Stimulated activated CD8-positive, alpha-beta memory T cell treated with anti-CD3 and anti-CD28 coated beads, Interleukin-15, amount 100 ng/mL, for 4 hours (primary cell): Measurements from ENCODE around the gene TCTN1.
"Not testable (repeated sequence)": the region's sequence is repeated elsewhere in the genome, so short reads cannot be mapped to it uniquely, and the experiment has no call there.

Experiments used
- DNase-seq, 2 donors: peaks; one replicate each; pipeline ENCODE4 v3.0.0-alpha.2; 2020; ENCODE audit warnings: low read depth in 2 of 2

TCTN1 gene

DNA sequence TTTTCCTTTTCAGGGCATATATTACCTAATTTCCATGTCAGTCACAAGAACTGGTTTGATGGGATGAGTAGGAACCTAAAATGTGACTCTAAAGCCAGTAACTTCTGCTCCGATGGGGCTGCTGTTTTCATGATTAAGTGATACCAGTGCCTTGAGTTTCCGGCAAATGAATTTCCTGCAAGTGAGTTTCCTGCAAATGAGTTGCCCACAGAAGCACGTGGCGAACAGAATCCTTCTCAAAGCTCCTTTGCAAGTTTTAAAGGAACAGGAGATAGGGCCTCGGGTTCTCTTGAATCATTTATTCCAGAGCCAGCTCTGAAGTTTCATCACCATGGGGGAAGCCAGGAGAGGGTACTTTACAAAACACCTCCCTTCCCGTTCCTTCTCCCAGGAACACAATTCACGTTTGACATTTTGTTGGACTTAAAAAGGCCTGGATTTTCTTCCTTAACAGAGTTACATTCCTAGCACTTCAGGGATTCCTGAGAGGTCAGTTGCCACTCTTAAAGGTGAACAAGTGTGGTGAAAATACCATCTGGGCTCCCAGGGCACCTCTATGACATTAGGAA lies 28.6 kb upstream of the TCTN1 start:
- DNase-seq = no peak

DNA sequence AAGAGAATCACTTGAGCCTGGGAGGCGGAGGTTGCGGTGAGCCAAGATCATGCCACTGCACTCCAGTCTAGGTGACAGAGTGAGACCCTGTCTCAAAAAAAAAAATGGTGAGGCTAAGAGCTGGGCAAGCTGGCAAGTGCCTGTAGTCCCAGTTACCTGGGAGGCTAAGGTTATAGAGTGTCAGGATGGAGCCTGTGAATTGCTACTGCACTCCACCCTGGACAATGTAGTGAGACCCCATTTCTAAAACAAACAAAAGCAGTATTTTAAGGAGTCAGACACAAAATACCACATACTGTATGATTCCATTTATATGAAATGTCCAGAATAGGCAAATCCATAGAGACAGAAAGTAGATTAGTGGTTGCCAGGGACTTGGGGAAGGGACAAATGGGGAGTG lies 26.8 kb upstream of the TCTN1 start:
- DNase-seq = not testable (repeated sequence)

DNA sequence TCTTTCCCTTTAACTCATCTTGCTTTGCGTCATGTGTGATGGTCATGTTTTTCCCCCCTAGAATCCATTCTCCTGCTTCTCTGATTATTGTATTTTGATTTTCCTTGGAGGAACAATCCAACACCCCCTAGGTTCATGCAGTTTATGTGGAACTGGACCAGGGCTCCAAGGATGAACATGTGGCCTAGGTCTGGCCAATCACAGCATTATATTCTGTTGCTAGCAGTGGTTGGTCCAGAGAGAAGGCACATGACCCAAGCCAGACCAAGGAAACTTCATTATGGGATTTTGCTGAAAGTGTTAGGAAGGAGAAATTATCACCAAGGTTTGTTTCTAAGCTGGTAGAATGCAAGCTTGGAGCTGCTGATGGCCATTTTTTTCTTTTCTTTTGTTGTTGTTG lies 23.9 kb upstream of the TCTN1 start:
- DNase-seq = no peak

DNA sequence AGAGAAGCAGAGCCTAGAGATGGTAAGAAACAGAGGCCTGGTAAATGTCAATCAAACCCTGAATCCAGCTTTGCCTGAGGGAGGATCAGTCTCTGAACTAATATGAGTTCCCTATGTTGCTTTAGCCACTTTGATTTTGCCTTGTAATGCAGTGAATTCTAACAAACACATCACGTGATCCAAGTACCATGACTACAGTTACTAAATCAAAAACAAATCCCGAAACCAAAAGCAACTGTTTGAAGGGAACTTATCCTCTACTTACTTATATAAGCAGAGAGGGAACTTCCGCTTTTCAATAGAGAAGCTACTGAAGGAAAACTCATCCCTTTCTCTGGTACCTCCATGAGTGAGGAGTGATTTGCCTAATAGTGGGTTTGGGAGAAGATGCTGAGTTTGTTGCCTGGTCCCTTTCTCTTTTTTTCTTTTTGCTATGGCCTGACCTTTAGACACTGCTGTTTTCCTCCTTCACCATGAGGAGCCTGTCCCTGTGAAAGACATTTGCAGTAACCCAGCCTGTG lies 23.1 kb upstream of the TCTN1 start:
- DNase-seq = no peak

DNA sequence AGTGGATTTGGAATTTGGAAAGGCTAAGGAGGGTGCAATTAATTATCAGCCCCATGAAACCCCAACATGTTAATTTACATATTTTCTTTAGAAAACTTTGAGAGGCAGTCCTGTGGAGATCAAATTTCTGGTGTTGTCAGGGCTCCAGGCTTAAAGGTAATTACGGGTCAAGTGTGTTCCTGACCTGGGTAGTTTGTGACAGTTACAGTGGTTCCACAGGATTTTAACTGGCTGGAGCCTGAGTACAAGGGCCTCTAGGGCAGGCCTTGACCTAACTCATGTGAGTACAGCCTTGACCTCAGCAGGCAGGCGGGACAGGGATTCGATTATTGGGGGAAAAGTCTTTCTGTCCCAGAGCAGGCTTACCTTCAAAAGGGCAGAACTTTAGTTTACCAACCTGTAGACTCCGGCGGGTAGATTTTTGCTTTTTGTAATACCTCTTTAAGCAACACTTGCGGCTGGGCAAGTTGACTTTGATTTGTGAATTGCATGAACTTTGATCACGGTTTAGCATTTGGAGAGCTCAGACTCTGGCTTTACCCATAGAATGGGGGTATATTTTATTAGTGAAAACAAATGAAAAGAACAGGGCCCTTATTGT lies 22.4 kb upstream of the TCTN1 start:
- no peak for DNase-seq

DNA sequence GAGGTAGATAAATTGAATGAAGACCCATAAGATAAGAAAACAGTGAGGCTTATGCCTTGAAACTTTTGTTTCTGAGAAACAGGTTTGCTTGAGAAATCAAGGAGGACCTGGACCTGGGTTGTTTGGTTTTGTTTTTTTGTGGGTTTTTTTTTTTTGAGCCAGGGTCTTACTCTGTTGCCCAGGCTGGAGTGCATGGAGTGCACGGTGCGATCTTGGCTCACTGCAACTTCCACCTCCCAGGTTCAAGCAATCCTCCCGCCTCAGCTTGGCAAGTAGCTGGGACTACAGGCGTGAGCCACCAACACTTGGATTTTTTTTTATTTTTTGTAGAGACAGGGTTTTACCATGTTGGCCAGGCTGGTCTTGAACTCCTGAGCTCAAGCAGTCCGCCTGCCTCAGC lies 21.9 kb upstream of the TCTN1 start:
- no peak for DNase-seq

DNA sequence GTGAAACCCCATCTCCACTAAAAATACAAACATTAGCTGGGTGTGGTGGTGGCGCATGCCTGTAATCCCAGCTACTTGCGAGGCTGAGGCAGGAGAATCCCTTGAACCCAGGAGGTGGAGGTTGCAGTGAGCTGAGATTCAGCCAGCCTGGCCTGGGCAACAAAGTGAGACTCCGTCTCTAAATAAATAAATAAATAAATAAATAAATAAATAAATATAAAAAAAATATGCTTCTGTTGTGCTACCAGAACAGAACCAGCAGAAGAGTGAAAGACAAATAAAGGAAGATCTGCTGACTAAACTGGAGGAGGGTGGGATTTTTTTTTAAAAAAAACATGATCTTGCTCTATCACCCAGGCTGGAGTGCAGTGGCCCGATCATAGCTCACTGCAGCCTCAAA lies 21.0 kb upstream of the TCTN1 start:
- not testable (repeated sequence) for DNase-seq

DNA sequence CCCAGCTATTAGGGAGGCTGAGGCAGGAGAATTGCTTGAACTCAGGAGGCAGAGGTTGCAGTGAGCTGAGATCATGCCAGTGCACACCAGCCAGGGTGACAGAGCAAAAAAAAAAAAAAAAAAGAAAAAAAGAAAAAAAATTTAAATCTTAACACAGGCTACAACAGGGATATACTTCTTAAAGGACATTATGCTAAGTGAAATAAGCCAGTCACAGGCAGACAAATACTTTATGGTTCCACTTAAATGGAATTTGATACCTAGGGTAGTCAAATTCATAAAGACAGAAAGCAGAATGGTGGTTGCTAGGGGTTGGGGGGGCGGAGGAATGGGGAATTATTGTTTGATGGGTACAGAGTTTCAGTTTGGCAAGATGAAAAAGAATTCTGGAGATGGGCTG lies 16.0 kb upstream of the TCTN1 start:
- DNase-seq = no peak

DNA sequence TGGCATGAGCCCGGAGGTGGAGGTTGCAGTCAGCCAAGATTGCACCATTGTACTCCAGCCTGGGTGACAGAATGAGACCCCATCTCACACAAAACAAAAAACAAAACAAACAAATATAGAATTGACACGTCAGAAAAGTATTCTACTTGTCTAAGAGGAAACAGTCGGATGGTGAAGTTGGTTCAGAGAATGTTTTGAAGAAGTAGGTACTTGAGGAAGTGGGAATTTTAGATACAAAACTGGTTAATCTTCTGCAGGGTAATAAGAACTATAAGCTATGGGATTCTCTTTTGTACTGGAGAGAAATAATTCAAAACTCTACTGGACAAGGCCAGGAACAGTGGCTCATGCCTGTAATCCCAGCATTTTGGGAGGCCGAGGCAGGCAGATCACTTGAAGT lies 14.6 kb upstream of the TCTN1 start:
- DNase-seq = no peak

DNA sequence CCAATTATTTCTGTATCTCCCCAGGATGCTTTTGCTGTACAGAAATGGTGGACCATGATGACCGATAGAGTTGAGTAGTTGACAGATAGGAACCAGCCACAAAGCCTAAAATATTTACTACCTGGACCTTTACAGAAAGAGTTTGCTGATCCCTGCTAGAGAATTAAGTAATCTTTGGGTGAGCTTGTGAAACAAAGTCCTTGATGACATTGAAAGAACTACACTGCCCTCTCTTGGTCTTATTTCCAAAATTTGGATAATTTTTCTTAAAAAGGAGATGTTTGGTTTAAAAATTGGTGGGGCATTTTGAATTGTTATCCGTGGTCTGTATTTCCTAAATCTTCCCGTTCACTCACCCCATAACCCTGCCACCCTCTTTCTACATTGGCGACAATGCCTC lies 13.7 kb upstream of the TCTN1 start:
- DNase-seq = no peak

DNA sequence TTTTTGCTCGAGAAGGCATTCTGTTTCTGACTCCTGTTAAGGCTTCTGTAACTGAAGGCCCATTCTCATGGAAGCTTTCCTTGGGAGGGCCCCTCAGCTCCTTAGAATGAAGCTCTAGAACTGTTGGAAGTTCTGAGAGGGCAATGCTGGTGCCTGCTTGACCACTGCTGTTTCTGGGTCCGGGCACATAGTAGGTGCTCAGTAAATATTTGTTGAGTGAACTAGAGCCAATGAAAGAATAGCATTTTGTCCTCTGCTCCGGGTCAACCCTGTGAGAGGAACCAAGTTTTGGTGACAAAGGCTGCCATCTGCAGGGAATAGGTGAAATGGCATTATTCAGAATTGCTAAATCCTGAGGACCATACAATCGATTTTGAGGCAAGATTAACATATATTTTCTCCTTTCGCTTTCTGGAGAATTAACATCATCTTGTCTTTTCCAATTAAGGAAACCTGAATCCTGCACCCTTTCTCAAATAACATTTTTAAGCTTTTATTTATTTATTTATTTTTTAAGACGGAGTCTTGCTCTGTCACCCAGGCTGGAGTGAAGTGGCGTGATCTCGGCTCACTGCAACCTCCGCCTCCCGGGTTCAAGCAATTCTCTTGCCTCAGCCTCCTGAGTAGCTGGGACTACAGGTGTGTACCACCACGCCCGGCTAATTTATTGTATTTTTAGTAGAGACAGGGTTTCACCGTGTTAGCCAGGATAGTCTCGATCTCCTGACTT lies 11.7 kb upstream of the TCTN1 start:
- DNase-seq = not testable (repeated sequence)

DNA sequence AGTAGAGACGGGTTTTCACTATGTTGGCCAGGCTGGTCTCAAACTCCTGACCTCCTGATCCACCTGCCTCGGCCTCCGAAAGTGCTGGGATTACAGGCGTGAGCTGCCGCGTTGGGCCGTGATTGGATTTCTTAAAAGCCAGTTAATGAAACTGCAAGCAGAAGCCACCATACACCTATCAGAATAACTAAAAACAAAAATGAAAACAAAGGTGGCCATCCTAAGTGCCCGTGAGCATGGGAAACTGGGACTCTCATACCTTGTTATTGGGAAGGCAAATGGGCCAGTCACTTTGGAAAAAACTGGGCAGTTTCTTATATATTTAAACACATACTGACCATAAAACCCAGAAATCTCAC lies 7.7 kb upstream of the TCTN1 start:
- DNase-seq = no peak

DNA sequence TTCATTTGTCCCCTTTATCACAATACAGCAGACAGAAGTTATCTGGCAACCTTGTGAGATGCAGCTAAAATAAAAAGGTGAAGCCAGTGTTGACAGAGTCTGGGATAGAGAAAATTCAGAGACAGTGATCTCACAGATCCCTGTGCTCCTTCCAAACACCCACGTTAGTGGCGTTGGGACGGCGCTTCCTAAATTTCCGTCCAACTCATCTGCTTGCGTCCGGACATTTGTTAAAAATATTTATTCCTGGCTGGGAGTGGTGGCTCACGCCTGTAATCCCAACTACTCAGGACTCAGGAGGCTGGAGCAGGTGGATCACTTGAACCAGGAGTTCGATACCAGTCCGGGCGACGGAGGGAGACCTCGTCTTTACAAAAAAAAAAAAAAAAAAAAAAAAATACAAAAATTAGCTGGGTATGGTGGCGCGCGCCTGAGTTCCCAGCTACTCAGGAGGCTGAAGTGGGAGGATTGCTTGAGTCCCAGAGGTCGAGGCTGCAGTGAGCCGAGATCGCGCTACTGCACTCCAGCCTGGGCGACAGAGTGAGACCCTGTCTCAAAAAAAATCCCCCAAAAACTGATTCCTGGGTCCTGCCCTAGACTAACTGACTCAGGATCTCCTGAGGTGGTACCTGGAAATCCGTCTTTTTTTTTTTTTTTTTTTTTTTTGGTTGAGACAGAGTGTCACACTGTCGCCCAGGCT lies 708 bp upstream of the TCTN1 start:
- no peak for DNase-seq

DNA sequence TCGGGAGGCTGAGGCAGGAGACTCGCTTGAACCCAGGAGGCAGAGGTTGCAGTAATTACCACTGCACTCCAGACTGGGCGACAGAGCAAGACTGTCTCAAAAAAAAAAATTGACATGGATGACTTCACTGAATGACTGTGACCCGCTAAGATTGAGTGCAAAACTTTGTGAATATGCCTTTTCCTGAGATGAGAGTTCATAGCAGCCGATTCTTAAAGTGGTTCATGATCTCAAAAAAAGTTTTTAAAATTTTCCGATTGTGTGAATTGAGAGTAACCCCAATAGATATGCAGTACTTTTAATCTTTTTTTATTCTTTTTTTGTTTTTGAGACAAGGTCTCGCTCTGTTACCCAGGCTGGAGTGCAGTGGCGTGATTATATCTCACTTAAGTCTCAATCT lies 1.2 kb downstream of the TCTN1 start:
- no peak for DNase-seq

DNA sequence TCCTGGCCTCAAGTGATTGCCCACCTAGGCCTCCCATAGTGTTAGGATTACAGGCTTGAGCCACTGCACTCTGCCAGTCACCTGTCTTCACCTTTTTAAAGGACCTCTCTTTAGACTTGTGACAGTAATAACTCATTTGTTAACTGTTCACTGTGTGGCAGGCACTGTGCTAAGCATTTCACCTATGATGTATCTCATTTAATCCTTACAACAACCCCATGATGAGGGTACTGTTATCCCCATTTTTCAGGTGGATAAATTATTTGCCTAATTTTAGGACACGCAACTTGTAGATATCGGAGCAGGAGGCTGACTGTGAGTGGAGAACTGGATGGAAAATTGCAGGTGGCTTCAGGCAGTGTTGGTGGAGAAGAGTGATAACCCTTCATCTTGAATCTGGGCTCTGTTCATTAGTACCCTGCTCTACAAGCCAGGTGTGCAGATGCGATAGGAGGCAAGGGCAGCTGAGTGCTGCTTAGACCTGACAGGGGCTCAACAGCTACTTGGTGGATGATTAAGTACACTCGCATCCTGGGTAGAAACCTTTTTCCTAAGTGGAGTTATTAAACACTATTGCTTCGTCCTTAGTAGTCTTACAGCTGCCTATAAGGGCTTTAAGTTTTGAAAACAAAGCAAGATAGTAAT lies 2.7 kb downstream of the TCTN1 start:
- DNase-seq = no peak

DNA sequence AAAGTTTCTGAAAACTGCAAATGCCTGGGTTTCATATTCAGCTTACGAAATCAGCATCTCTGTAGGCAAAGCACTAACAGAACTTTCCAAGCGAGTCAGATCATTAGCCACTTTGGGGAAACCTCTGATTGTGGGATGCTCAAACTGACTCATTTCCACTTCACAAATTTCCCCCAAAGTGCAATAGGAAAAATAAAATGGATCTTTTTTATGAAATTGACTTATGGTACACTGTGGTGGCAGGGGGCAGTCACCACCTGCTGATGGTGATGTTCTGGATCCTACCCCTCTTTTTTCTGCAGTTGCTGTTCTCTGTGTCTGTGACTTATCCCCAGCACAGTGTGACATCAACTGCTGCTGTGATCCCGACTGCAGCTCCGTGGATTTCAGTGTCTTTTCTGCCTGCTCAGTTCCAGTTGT lies 5.6 kb downstream of the TCTN1 start:
- DNase-seq = no peak

DNA sequence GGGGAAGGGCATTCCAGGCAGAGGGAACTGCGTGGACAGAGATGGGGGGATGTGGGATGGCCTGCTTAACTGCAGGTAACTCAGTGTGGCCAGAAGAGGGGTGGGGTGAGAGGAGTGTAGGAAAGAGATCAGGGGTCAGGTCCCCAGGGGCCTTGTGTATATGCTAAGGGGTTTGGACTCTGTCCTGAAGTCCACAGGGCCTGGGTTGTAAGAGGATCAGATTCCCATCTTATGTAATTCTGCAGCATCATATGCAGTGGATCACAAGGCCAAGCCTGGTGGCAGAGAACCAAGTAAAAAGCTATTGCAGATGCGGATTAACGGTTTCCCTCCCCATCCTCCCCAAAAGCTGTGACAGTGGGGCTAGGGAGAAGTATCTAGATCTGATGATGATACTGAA lies 8.7 kb downstream of the TCTN1 start:
- DNase-seq = no peak

DNA sequence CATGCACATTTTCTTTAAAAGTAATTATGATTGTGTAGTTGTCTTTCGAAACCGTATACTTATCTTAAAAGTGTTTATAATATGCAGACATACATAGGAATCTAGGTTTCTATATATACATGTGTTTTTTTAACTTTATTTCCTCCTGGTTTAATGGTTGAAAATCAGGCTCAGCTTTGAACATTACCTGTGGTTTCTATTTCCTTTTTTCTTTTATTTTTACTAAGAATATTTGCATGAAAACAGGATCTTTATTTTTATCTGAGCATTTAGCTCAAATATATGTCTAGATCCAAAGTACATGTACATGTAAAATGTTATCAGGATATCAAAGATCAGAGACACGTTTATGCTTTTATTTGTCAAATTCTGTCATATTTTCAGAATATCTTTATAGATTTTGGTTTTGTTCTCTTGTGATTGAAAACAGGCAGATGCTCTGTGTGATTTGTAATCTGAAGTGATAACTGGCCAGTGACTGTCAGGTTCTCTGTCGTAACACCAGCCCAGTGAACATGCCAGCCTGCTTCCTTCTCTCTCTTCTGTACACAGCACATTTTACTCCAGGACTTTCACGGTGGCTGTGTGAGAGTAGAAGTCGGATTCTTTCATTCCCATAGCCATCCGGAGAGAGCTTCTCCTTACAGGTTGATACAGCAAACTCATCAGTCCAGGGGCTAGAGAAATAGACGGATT lies 13.7 kb downstream of the TCTN1 start:
- no peak for DNase-seq

DNA sequence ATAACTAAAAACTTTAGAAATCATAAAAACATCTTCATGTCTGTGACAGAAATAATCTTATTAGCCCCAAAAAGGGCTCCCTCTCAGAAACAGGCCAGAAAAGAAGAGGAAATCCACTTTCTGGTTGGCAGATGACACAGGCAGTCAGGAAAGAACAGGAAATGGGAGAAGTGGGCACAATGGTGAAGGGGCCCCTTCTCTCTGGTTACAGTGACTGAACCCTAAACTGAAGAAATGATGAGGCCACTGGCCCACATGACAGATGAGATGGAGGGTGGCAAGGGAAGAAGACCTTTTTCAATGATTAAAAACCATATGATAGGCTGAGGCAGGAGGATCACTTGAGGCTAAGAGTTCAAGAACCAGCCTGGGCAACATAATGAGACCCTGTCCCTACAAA lies 21.1 kb downstream of the TCTN1 start:
- DNase-seq = no peak

DNA sequence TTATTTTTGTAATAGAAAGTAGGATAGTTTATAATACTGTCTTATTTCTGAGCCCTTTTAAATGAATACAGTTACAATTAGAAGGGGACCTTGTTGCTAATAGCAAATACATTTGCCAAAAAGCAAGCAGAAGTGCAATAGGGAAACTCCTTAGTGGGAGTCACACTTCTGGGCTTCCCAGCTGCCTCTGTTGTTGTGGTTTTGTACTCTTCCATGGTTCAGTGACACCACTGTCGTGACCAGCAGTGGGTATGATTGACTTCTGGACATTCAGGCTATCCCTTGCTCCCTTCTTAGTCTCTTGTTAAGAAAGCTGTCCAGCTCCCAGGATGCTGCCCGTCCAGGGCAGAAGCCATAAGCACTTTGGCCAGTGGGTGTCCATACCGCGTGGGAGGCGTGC lies 22.6 kb downstream of the TCTN1 start:
- DNase-seq = no peak

DNA sequence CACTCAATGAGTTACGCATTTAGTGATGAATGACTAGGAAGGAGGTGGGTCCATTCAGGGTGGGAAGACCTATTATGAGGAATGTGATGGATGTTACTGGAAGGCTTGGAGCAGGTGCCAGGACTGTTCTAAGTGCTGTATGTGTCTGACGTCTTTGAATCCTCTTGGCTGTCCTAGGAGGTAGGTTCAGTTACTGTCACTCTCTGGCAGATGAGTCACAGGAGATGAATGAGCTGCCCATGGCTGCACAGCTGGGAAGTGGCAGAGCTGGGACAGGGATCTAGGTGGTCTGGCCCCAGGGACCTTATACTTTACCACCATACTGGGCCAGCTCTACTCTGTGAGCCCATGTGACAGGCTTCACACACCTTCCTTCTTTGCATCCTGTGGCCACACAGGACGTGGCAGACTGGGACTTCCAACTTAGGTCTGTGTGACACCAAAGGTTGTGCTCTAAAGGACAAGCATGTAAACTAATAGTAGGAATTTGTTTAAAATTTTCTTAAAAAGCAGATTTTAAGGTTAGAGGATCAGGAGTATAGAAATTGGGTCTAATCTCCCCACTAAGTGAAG lies 24.0 kb downstream of the TCTN1 start:
- no peak for DNase-seq
